ENCODE data around the gene TUBB. TPM values are rescaled to one million over a fixed set of nuclear protein-coding genes. Genes with fewer than 3 reads are reported as not detected.

TUBB gene
- total and polyA plus RNA-seq, 9 of the 15 experiments (the other 6 are each of a cell fraction or from before 2014, with no cell fraction given) = 971 to 2,870 (median 1,478) TPM

DNA sequence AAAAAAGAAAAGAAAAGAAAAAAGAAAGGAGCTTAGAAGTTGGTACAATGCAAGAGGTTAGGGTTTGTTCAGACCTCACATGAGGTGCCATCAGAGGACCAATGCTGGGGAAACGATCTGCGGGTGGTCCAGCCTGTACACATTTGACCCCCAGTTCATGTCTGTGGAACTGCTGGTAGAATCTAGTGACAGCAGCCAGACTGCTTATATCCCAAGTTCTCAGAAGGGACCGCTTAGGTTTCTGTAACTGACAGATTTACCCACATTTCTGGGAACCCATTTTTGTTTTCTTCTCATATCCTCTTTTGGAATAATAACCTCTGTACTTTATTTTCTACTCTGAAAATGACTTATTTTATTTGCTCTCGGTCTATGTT is 38.4 kb upstream of the TUBB start (continued):
- TF ChIP-seq, protein P1, sequence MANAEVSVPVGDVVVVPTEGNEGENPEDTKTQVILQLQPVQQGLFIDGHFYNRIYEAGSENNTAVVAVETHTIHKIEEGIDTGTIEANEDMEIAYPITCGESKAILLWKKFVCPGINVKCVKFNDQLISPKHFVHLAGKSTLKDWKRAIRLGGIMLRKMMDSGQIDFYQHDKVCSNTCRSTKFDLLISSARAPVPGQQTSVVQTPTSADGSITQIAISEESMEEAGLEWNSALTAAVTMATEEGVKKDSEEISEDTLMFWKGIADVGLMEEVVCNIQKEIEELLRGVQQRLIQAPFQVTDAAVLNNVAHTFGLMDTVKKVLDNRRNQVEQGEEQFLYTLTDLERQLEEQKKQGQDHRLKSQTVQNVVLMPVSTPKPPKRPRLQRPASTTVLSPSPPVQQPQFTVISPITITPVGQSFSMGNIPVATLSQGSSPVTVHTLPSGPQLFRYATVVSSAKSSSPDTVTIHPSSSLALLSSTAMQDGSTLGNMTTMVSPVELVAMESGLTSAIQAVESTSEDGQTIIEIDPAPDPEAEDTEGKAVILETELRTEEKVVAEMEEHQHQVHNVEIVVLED (CRISPR knock-in tag; IDR thresholded peaks at IDR 0.05) = no peak
- no peak for TF ChIP-seq ZZZ3 (IDR thresholded peaks at IDR 0.05)
- 0 out of 2 replicates have a peak, but pooled peaks have one; percentile 7 for TF ChIP-seq IFI16 (CRISPR knock-in tag; IDR thresholded peaks at IDR 0.05)
- TF ChIP-seq ZNF77 (CRISPR knock-in tag; IDR thresholded peaks at IDR 0.05) = no peak
- TF ChIP-seq MEIS2 (IDR thresholded peaks at IDR 0.05; ENCODE audit: partially characterized antibody) = peak; percentile 79
- peak in 1 of 2 experiments; percentile 41; a peak in 1 of 4 replicates for TF ChIP-seq FOXK2 (conservative IDR thresholded peaks at IDR 0.05 in 1 of 2, IDR thresholded peaks at IDR 0.05 in 1 of 2; ENCODE audit: low read depth in 2 of 2)
- TF ChIP-seq MYBL2 (IDR thresholded peaks at IDR 0.05; ENCODE audit: low read depth) = no peak
- no peak for TF ChIP-seq MYBL2 (CRISPR knock-in tag; IDR thresholded peaks at IDR 0.05; ENCODE audit: borderline replicate concordance)
- TF ChIP-seq ZNF764 (CRISPR knock-in tag; IDR thresholded peaks at IDR 0.05; ENCODE audit: low read depth) = 0 out of 2 replicates have a peak, but pooled peaks have one; percentile 3
- TF ChIP-seq TRIM24 (IDR thresholded peaks at IDR 0.05) = no peak
- TF ChIP-seq MEF2D (tag; conservative IDR thresholded peaks at IDR 0.05; ENCODE audit: low read depth) = no peak
- TF ChIP-seq, protein P2, sequence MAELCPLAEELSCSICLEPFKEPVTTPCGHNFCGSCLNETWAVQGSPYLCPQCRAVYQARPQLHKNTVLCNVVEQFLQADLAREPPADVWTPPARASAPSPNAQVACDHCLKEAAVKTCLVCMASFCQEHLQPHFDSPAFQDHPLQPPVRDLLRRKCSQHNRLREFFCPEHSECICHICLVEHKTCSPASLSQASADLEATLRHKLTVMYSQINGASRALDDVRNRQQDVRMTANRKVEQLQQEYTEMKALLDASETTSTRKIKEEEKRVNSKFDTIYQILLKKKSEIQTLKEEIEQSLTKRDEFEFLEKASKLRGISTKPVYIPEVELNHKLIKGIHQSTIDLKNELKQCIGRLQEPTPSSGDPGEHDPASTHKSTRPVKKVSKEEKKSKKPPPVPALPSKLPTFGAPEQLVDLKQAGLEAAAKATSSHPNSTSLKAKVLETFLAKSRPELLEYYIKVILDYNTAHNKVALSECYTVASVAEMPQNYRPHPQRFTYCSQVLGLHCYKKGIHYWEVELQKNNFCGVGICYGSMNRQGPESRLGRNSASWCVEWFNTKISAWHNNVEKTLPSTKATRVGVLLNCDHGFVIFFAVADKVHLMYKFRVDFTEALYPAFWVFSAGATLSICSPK (IDR thresholded peaks at IDR 0.05; ENCODE audit: borderline replicate concordance) = 0 out of 2 replicates have a peak, but pooled peaks have one; percentile 41
- TF ChIP-seq DACH1 (IDR thresholded peaks at IDR 0.05; ENCODE audit: partially characterized antibody) = no peak
- TF ChIP-seq, protein P3, sequence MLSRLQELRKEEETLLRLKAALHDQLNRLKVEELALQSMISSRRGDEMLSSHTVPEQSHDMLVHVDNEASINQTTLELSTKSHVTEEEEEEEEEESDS (CRISPR knock-in tag; IDR thresholded peaks at IDR 0.05) = no peak
- no peak for TF ChIP-seq CHCHD3 (CRISPR knock-in tag; IDR thresholded peaks at IDR 0.05)
- 0 out of 2 replicates have a peak, but pooled peaks have one; percentile 33 for TF ChIP-seq ZNF75A (CRISPR knock-in tag; IDR thresholded peaks at IDR 0.05)
- no peak for TF ChIP-seq BCL6 (CRISPR knock-in tag; IDR thresholded peaks at IDR 0.05)
- TF ChIP-seq FOSL1 (tag; conservative IDR thresholded peaks at IDR 0.05) = no peak
- no peak for TF ChIP-seq RBM14 (IDR thresholded peaks at IDR 0.05; ENCODE audit: borderline replicate concordance, insufficient read depth, low read depth, low read length)
- TF ChIP-seq, protein P4, sequence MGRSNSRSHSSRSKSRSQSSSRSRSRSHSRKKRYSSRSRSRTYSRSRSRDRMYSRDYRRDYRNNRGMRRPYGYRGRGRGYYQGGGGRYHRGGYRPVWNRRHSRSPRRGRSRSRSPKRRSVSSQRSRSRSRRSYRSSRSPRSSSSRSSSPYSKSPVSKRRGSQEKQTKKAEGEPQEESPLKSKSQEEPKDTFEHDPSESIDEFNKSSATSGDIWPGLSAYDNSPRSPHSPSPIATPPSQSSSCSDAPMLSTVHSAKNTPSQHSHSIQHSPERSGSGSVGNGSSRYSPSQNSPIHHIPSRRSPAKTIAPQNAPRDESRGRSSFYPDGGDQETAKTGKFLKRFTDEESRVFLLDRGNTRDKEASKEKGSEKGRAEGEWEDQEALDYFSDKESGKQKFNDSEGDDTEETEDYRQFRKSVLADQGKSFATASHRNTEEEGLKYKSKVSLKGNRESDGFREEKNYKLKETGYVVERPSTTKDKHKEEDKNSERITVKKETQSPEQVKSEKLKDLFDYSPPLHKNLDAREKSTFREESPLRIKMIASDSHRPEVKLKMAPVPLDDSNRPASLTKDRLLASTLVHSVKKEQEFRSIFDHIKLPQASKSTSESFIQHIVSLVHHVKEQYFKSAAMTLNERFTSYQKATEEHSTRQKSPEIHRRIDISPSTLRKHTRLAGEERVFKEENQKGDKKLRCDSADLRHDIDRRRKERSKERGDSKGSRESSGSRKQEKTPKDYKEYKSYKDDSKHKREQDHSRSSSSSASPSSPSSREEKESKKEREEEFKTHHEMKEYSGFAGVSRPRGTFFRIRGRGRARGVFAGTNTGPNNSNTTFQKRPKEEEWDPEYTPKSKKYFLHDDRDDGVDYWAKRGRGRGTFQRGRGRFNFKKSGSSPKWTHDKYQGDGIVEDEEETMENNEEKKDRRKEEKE (IDR thresholded peaks at IDR 0.05; ENCODE audit: borderline replicate concordance in 1 of 2, control insufficient read depth in 1 of 2, low read depth in 2 of 2, low read length in 1 of 2) = no peak
- no peak for TF ChIP-seq NR4A1 (CRISPR knock-in tag; IDR thresholded peaks at IDR 0.05)
- no peak for TF ChIP-seq NR4A1 (tag; IDR thresholded peaks at IDR 0.05)
- TF ChIP-seq, protein P5, sequence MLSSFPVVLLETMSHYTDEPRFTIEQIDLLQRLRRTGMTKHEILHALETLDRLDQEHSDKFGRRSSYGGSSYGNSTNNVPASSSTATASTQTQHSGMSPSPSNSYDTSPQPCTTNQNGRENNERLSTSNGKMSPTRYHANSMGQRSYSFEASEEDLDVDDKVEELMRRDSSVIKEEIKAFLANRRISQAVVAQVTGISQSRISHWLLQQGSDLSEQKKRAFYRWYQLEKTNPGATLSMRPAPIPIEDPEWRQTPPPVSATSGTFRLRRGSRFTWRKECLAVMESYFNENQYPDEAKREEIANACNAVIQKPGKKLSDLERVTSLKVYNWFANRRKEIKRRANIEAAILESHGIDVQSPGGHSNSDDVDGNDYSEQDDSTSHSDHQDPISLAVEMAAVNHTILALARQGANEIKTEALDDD (IDR thresholded peaks at IDR 0.05) = no peak

Data from K562 (cell line).